ENCODE measurements around the gene UBB.
"Not testable (repeated sequence)": the region's sequence is repeated elsewhere in the genome, so short reads cannot be mapped to it uniquely, and the experiment has no call there.

The UBB gene

DNA sequence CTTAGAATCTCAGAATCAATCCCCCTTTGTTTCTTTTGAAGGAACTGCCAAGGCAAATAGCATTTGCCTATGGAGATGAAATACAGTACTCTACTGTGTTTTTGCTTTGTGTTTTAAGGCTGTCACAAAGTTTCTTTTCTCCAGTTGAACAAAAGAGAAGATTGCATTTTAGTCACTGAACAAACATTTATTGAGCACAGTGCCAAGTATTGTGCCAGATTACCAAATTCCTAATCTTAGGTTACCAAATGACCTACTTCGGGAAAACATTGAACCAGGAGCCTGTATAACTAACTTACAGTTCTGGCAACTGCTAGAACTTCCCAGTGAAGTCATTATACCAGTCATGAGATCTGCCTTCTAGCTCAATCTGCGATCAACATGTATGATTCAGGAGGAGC is 3.0 kb upstream of the UBB start:
- DNase-seq: no peak

DNA sequence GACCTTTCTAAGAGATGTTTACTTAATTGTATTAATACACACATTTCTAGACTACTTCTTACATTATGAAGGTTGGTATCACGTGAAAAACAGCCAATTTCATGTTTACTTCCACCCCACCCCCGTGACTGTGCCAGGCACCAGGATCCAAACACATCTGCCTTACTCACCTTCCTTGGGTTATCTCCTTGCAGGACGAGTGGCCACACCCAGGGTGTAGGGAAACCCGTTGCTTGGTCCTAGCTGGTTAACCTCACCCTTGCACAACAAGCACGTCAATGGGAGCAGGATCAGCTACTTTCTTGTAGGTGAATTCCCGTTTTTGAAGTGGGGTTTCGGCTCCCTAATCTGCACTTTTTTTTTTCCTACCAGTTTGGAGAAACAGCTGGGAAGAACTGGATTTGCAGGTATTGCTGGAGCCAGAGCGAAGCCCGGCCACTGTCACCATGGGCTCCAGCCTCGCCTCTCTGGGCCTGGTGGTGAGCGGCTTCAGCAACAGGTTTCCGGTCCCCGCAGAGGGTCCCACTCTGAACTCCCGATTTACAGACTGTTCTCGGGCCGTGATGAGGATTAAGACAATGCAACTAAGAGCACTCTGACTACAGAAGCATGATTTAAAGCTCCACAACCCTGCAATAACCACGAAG is 2.1 kb upstream of the UBB start:
- DNase-seq: no peak

DNA sequence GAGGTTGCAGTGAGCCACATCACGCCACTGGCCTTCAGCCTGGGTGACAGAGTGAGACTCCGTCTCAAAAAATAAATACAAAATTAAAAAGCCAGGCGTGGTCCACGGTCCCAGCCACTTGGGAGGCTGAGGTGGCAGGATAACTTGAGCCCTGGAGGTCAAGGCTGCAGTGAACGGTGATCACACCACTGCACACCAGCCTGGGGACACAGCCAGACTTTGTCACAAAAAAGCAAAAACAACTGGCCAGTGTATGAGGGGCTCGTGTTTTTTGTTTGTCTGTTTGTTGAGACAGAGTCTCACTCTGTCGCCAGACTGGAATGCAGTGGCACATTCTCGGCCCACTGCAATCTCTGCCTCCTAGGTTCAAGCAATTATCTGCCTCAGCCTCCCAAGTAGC is 1.2 kb upstream of the UBB start:
- no peak for DNase-seq

DNA sequence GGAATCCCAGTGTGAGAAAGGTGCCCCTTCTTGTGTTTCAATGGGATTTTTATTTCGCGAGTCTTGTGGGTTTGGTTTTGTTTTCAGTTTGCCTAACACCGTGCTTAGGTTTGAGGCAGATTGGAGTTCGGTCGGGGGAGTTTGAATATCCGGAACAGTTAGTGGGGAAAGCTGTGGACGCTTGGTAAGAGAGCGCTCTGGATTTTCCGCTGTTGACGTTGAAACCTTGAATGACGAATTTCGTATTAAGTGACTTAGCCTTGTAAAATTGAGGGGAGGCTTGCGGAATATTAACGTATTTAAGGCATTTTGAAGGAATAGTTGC is 567 bp downstream of the UBB start:
- no peak for DNase-seq

DNA sequence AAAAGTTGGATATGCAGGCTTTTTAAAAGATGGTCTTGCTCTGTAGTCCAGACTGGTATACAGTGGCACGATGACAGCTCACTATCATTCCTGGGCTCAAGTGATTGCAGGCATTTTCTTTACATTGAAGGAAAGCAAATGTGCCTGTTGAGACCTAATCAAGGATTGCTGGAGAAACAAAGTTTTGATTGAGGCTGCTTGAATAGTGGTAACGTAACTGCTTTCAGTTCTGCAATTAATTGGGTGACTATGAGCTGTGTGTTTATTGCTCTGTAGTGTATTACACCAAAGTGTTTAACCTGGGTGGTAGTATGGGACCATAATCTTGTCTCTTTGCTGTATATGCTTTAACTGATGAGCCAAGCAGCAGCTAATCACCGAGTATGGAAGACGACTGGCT is 2.3 kb downstream of the UBB start:
- DNase-seq: no peak

DNA sequence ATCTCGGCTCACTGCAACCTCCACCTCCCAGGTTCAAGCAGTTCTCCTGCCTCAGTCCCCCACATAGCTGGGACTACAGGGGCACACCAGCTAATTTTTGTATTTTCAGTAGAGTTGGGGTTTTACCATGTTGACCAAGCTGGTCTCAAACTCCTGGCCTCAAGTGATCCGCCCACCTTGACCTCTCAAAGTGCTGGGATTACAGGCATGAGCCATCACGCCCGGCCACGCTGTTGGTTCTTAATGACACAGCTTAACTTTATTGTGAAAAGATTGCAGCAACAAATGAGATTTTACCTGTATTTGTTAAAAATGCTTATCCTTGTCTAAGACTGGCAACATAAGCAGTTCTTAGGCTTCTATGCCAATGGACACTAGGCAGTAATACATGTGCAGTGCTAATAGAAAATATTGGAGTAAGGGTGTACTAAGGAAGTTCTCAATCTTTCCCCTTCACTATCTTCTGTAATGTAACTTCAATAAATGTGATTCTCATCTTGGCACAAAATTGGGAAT is 2.9 kb downstream of the UBB start:
- DNase-seq: no peak

DNA sequence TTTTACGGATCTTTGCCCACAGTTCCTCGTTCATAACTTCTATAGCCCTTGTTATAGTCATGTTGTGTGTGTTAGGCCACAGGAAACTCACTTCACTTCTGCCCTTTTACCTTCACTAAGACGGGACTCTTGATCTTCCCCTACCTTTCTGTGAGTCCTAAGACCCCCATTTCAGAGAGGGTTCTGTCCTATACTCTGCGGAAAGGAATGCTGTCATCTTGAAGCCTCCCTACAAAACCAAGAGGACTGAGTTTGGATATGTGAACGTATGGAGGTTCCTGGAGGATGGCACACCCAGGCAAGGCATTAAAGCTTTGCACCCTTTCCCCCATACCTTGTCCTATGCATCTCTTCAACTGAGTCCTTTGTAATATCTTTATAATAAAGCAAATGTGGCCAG is 3.7 kb downstream of the UBB start:
- DNase-seq: no peak

DNA sequence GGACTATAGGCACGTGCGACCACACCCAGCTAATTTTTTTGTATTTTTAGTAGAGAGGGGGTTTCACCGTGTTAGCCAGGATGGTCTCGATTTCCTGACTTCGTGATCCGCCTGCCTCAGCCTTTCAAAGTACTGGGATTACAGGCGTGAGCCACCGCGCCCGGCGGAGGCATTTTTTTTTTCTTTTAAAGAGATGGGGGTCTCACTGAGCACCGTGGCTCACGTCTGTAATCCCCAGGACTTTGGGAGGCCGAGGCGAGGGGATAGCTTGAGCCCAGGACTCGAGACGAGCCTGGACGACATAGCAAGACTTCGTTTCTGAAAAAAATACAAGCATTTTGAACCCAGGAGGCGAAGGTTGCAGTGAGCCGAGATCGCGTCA is 5.2 kb downstream of the UBB start:
- DNase-seq: not testable (repeated sequence)

DNA sequence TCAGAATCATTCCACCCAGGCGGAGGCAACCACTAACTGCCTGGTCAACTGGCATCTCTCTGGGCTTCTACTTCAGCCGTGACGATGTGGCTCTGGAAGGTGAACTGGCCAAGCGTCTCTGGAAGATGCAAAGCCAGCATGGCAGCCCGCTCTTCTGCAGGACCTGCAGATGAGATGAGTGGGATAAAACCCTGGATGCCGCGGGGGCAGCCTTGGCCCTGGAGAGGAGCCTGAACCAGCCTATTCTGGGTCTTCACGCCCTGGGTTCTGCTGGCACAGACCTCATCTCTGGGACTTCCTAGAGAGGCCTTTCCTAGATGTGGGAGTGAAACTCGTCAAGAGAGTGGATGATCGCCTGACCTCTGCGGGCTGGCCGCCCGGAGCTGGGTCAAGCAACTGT is 10.6 kb downstream of the UBB start:
- DNase-seq: no peak

DNA sequence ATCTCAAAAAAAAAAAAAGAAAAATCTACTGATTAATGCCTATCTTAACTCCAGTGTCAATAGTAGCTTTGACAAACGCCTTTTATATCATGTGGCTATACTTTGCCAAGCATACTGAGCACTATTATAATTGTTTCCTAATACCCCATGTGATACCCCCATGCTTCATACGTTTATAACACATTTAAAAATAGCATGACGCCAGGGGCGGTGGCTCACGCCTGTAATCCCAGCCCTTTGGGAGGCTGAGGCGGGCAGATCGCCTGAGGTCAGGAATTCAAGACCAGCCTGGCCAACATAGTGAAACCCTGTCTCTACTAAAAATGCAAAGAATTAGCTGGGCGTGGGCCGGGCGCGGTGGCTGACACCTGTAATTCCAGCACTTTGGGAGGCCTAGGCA is 11.6 kb downstream of the UBB start:
- not testable (repeated sequence) for DNase-seq

DNA sequence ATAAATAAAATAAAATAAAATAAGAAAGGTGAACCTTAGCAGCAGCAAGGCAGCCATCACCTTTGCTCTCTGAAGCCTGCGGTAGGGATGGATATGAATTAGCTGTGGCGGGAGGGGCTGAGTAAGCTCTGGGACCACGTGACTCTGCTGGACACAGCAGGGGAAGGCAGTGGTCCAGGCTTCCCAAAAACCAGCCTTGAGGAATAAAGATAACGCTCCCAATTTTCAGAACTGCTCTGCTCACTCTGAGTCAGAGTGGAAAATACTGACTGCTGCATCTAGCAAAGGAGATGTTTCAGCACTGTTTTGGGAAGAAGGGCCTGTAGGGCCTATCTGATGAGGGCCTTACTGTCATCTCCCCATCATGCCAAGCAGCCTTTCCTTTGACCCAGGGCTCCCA is 15.0 kb downstream of the UBB start:
- peak; percentile 60 to 62 for DNase-seq

DNA sequence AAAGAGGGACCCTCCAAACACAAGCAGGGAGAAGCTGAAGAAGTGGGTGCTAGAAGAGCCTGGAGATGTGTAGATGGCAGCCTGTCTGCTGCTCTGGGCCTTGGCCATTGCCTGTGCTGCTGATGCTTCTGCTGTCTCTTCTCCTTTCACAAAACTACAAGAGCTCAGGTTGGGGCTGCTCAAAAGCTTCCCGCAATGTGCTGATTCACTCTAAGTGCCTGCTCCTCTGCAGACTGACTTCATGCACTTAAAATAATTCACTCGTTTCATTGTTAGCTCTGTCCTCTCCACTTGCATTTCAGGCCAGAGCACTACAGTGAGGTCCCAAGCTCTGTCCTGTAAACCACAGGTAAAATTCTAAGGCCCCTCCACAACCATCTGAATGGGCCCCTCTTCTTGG is 15.8 kb downstream of the UBB start:
- DNase-seq: not testable (repeated sequence)

DNA sequence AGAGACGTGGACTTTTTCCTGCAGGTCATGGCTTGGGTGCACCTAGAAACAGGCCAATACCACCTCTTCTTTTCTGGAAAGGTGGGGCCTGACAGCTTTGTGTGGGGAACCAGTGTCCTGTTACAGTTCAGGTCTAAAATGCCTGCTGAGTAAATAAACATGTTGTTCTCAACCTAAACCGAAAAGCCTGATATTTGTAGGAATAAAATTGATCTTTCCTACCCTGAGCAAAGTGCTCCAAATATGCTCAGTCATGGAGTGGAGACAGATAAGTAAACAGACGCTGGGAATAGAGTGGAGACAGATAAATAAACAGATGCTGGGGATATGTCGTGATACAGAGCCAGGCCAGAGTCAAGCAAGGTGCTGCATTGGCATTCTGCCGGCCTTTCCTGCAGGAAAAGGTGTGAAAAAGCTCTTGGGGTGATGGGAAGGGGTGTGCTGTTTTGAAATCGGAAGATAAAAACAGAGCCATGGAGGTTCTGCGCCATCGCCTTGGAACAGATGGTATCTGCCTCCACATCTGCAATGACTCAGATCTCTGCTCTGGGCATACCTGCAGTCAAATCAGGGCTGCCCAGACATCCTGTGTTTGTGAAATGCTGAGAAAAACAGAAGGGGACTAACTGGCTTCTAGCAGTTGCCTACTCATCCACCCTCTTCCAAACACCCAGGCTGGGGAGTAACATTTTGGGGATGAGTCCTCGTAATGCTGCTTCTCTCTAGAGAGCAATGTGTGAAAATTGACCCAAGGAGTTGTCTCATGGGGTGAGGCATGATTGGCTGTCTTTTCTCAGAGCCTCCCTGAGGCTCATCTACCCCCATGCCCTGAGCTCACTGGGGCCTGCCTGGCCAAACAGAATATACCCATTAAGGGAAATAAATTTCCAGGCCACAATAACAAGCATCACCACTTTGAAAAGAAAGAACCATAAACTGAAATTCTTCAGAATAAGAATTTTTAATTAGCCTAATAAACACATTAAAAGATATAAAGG is 17.7 kb downstream of the UBB start:
- DNase-seq: no peak

DNA sequence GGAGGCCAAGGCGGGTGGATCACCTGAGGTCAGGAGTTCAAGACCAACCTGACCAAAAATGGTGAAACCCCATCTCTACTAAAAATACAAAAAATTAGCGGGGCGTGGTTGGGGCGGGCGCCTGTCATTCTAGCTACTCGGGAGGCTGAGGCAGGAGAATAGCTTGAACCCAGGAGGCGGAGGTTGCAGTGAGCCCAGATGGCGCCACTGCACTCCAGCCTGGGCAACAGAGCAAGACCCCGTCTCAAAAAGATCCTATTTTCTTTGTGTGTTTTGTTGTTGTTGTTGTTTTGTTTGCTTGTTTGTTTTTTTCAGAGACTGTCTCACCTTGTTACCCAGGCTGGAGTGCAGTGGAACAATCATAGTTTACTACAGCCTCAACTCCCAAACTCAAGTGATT is 23.0 kb downstream of the UBB start:
- not testable (repeated sequence) for DNase-seq

DNA sequence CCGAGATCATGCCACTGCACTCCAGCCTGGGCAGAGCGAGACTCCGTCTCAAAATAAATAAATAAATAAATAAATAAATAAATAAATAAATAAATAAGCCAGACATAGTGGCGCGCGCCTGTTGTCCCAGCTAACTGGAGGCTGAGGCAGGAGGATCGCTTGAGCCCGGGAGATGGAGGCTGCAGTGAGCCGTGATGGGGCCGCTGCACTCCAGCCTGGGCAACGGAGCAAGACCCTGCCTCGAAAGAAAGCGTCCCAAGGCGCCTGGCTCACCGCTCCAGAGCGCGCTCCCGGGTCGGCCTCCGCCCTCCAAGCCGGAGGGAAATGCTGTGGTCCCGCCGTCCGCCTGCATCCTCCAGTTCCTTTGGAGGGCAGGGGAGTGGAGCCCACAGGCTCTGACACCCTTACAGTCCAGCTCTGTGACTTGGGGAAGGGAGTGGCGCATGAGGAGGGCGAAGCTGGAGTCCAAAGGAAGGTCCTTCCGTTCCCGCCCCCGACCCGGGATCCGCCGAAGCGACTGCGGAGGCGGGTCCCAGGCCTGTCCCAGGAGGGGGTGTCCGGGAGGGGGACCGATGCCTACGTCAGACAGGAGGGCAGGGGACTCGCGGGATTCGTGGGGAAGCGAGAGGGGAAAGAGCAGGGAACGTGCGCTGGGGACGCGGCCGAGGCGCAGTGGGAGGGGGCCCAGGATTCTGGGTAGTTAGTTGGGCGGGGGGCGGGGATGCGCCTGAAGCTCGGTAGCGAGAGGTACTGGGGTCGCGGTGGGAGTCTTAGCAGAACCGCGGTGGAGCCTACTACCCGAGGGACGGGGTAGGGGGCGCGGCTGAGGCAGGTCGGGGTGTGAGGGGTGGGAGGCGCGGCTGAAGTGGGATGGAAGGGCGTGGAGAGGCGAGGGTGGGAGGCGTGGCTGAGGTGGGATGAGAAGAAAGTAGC is 26.1 kb downstream of the UBB start:
- no peak for DNase-seq

DNA sequence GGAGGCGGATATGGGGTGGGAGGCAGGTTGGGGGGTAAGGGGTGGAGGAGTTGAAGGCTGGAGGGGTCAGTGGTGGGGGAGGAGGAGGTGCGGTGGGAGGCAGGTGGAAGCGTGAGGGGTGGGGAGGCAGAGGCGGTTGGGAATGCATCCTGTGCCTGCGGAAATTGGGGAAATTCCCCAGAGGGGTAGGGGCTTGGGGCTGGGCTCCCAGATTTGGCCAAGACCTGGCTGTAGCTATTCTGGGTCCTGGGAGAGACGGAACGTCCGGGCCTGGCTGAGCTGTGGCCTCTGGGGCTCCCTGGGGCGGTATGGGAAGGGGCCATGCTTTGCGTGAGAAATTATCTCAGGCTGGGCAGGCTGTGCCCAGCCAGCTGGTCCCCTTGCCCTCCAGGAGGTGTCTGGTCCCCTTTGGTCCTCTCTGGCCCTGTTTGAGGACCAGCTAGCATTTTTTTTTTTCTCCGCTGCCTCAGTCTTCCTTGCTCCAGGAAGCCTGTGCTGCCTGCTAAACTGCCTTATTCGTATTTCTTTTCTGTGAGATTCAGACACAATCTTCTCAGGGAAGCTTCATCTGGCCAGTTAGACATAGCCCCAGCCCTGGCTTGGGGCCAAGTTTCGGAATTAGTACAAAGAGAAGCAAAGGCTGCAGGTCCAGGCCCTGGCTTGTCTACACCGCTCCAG is 27.2 kb downstream of the UBB start:
- peak in 1 of 2 experiments; percentile 15 for DNase-seq

DNA sequence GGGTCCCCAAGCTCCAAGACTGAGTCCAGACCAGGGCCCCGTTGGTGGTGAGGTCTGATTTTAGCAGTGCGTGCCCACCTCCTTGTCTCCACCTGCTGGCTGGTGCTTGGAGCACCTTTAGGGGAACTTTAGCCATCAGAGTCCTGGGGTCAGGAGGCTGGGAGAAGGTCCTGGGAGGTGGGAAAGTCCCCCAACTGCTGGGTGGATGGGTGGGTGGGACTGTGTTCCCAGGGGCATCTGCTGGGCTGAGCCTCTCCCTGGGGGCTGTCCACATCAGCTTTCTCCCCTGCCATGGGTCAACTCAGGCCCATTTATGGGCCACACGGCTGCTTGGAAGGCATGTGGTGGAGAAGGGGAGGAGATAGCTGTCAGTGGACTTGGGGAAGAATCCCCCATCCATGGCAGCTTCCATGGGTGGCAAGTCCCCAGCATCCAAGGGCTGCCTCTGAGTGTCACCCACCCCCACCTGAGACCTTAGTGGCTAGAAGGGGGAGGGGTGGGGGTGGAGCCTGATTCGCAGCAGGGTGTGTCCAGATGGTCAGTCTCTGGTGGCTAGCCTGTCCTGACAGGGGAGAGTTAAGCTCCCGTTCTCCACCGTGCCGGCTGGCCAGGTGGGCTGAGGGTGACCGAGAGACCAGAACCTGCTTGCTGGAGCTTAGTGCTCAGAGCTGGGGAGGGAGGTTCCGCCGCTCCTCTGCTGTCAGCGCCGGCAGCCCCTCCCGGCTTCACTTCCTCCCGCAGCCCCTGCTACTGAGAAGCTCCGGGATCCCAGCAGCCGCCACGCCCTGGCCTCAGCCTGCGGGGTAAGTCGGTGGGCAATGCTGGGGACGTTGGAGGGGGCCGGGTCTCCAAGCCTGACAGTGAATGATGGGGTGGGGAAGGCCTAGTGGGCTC is 34.4 kb downstream of the UBB start, which contains the start of gene TRPV2:
TSS of gene TRPV2 (plus strand) at position 541 of the 894 bp plus-strand sequence. CDS start 2,098 bp downstream, outside the sequence.
- DNase-seq: no peak

DNA sequence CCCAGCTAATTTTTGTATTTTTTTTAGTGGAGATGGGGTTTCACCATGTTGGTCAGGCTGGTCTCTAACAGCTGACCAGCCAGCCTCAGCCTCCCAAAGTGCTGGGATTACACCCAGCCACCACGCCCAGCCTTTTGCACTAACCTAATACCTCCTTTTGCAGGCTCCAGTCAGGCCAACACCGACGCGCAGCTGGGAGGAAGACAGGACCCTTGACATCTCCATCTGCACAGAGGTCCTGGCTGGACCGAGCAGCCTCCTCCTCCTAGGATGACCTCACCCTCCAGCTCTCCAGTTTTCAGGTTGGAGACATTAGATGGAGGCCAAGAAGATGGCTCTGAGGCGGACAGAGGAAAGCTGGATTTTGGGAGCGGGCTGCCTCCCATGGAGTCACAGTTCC is 36.5 kb downstream of the UBB start:
- no peak for DNase-seq

DNA sequence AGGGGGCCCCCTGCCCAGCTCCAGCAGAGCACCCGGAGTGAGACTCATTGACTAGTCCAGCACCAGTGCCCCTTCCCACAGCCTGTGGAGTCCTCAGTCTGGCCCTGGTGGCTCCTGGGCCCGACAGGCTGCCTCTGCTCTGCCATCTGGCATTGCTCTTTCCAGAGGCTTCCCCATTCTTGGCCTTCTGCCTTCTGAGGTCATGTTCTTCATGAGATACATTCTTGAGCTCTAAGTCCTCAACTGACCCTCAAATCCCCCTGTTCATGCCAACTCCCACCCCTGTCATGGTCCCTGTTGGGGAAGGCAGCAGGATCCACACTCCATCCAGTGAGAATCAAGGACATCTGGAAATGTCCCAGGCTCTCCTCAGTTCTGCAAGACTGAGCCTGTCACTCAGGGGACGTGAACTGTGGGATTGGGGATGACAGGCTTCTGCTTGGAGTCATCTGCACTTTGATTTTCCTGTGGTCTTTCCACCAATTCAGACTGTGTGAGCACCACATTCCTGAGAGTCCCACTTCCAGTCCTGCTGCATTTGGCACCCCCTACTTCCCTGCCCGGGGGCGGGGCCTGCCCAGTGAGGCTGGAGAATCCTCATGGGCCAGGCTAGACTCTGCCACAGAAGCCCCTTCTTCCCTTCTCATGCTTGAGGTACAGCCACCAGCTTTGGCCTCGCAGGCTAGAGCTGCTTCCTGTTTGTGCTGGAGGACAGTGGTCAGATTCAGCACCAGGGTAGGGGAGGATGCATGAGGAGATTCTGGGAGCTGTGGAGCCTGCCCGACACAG is 37.2 kb downstream of the UBB start:
- no peak for DNase-seq

DNA sequence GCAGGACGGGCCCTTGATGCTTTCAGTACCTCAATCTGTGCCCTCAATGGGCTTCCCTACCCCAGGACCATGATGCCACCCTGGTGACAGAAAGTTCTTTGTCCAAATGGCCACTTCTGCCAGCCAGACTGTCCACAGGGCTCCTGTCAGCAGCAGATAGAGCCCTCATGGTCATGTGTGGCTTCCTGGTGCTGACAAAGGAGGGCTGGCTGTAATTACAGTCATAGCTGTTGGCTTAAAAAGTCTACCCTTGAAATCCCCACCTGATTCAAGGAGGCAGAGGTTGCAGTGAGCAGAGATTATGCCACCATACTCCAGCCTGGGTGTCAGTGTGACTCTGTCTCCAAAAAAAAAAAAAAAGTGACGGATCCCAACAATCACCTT is 37.8 kb downstream of the UBB start:
- no peak for DNase-seq
